WTC11 (cell line): ENCODE data around the gene GHR. TPM values are rescaled to one million over a fixed set of nuclear protein-coding genes. Genes with fewer than 3 reads are reported as not detected.

Experiments
- ATAC-seq: fragments of 200-7000 bp; cut with Tn5 transposase; 2 replicates; pipeline ENCODE4 v1.10.0; 2021; ENCODE audit warnings: mild to moderate bottlenecking, moderate library complexity
- CTCF ChIA-PET: fragments of 300-600 bp; sonication (Branson Sonifier 250); formaldehyde crosslinking; loops from one replicate; lab custom pipeline; 2021; ENCODE audit warnings: antibody characterized with exemption; lab: Charles Lee
- POLR2A ChIA-PET: fragments of 350-600 bp; sonication (Branson Sonifier 250); formaldehyde crosslinking; loops from one replicate; lab custom pipeline; 2021; ENCODE audit warnings: antibody characterized with exemption; lab: Charles Lee
- DNase-seq: peaks from one replicate; pipeline ENCODE4 v3.0.0; 2021; ENCODE audit warnings: low spot score
- H3K27ac Mint-ChIP-seq: 2 replicates; pipeline ENCODE4 v1.8.0; 2021; ENCODE audit warnings: mixed read lengths
- H3K27me3 Mint-ChIP-seq: 2 replicates; pipeline ENCODE4 v1.8.0; 2021; ENCODE audit warnings: low read depth, mild to moderate bottlenecking, moderate library complexity, mixed read lengths
- H3K36me3 Mint-ChIP-seq: 2 replicates; pipeline ENCODE4 v1.8.0; 2021; ENCODE audit warnings: mixed read lengths
- H3K4me1 Mint-ChIP-seq: 2 replicates; pipeline ENCODE4 v1.8.0; 2022; ENCODE audit warnings: mixed read lengths
- H3K4me3 Mint-ChIP-seq: 2 replicates; pipeline ENCODE4 v1.8.0; 2021; ENCODE audit warnings: mild to moderate bottlenecking, moderate library complexity, mixed read lengths
- H3K9me3 Mint-ChIP-seq: 2 replicates; pipeline ENCODE4 v1.8.0; 2021; ENCODE audit warnings: mixed read lengths
- AR ChIP-seq: fragments of 250-450 bp; sonication (Bioruptor Pico); IDR thresholded peaks from 2 replicates; pipeline ENCODE4 v1.9.0; 2021; ENCODE audit warnings: mild to moderate bottlenecking
- ATF6 ChIP-seq: sonication (generic); formaldehyde crosslinking; IDR thresholded peaks from 2 replicates; pipeline ENCODE4 v1.8.1; 2023; ENCODE audit warnings: mild to moderate bottlenecking, missing genetic modification reagents
- CTCF ChIP-seq: fragments of 200-600 bp; IDR thresholded peaks from 2 replicates; pipeline ENCODE4 v1.8.0; 2022; ENCODE audit warnings: antibody characterized with exemption
- E2F5 ChIP-seq: sonication (generic); formaldehyde crosslinking; IDR thresholded peaks from 2 replicates; pipeline ENCODE4 v1.8.1; 2022; ENCODE audit warnings: mild to moderate bottlenecking, moderate library complexity, missing genetic modification reagents
- ETV6 ChIP-seq: sonication (generic); formaldehyde crosslinking; IDR thresholded peaks from 2 replicates; pipeline ENCODE4 v1.8.1; 2022; ENCODE audit warnings: mild to moderate bottlenecking, missing genetic modification reagents
- GABPB1 ChIP-seq: sonication (generic); formaldehyde crosslinking; IDR thresholded peaks from 2 replicates; pipeline ENCODE4 v1.8.1; 2023; ENCODE audit warnings: mild to moderate bottlenecking, missing genetic modification reagents
- HMGA2 ChIP-seq: fragments of 250-450 bp; sonication (Bioruptor Pico); IDR thresholded peaks from 2 replicates; pipeline ENCODE4 v1.4.0; 2021; ENCODE audit warnings: mild to moderate bottlenecking, moderate library complexity
- IRF2 ChIP-seq: sonication (generic); formaldehyde crosslinking; IDR thresholded peaks from 2 replicates; pipeline ENCODE4 v1.8.0; 2022; ENCODE audit warnings: low read depth, missing genetic modification reagents, borderline replicate concordance
- JAZF1 ChIP-seq: fragments of 250-450 bp; sonication (Bioruptor Pico); IDR thresholded peaks from 2 replicates; pipeline ENCODE4 v1.9.0; 2021; ENCODE audit warnings: moderate library complexity, mild to moderate bottlenecking, inconsistent platforms
- KAT7 ChIP-seq: sonication (generic); formaldehyde crosslinking; IDR thresholded peaks from 2 replicates; pipeline ENCODE4 v1.8.1; 2023; ENCODE audit warnings: missing genetic modification reagents, mild to moderate bottlenecking, borderline replicate concordance
- MYBL2 ChIP-seq: sonication (generic); formaldehyde crosslinking; IDR thresholded peaks from 2 replicates; pipeline ENCODE4 v1.8.1; 2023; ENCODE audit warnings: mild to moderate bottlenecking, moderate library complexity, missing genetic modification reagents
- NFE2L1 ChIP-seq: sonication (generic); formaldehyde crosslinking; IDR thresholded peaks from 2 replicates; pipeline ENCODE4 v1.8.1; 2023; ENCODE audit warnings: missing genetic modification reagents
- NR2C2 ChIP-seq: sonication (generic); formaldehyde crosslinking; IDR thresholded peaks from 2 replicates; pipeline ENCODE4 v1.8.0; 2022; ENCODE audit warnings: mild to moderate bottlenecking, missing genetic modification reagents
- OVOL2 ChIP-seq: fragments of 250-450 bp; sonication (Bioruptor Pico); IDR thresholded peaks from 2 replicates; pipeline ENCODE4 v1.9.0; 2021; ENCODE audit warnings: mild to moderate bottlenecking, borderline replicate concordance
- PREB ChIP-seq: sonication (generic); formaldehyde crosslinking; IDR thresholded peaks from 2 replicates; pipeline ENCODE4 v1.8.1; 2022; ENCODE audit warnings: mild to moderate bottlenecking, missing genetic modification reagents, moderate library complexity, borderline replicate concordance
- RELA ChIP-seq: sonication (generic); formaldehyde crosslinking; IDR thresholded peaks from 2 replicates; pipeline ENCODE4 v1.8.1; 2022; ENCODE audit warnings: missing genetic modification reagents, mild to moderate bottlenecking, borderline replicate concordance
- SP1 ChIP-seq: sonication (generic); formaldehyde crosslinking; conservative IDR thresholded peaks from 2 replicates; pipeline ENCODE4 v1.8.1; 2022; ENCODE audit warnings: missing genetic modification reagents
- TCF7 ChIP-seq: sonication (generic); formaldehyde crosslinking; IDR thresholded peaks from 2 replicates; pipeline ENCODE4 v1.8.0; 2022; ENCODE audit warnings: mild to moderate bottlenecking, low read depth, missing genetic modification reagents, moderate library complexity
- ZBTB21 ChIP-seq: sonication (generic); formaldehyde crosslinking; IDR thresholded peaks from 2 replicates; pipeline ENCODE4 v1.8.1; 2023; ENCODE audit warnings: mild to moderate bottlenecking, missing genetic modification reagents, borderline replicate concordance
- ZNF121 ChIP-seq: sonication (generic); formaldehyde crosslinking; IDR thresholded peaks from 2 replicates; pipeline ENCODE4 v1.8.0; 2023; ENCODE audit warnings: missing genetic modification reagents
- ZSCAN18 ChIP-seq: fragments of 250-450 bp; sonication (Bioruptor Pico); IDR thresholded peaks from 2 replicates; pipeline ENCODE4 v2.1.2; 2022; ENCODE audit warnings: mild to moderate bottlenecking, moderate library complexity
- total RNA-seq: library from RNA; stranded (reverse); gene quantifications from 3 replicates; pipeline ENCODE4 v1.2.3, GENCODE V29; 2021

GHR gene
- total RNA-seq, 1 experiment from 2014 or later = 0.57 TPM

- TF ChIP-seq ZSCAN18 = no peak
Measured at GRCh38 chr5:42514754-42515153, 91.5 kb downstream of the GHR start (continued).

GRCh38 chr5:42515504-42515903, 92.3 kb downstream of the GHR start:
- TF ChIP-seq ZSCAN18 (no peak), ETV6 (CRISPR knock-in tag) (no peak), ZBTB21 (CRISPR knock-in tag) (no peak), MYBL2 (no peak), RELA (no peak), GABPB1 (CRISPR knock-in tag) (no peak), E2F5 (CRISPR knock-in tag) (no peak), KAT7 (CRISPR knock-in tag) (no peak), JAZF1 (CRISPR knock-in tag) (no peak), CTCF (no peak), NFE2L1 (CRISPR knock-in tag) (no peak), NR2C2 (CRISPR knock-in tag) (no peak), PREB (CRISPR knock-in tag) (no peak), OVOL2 (CRISPR knock-in tag) (no peak), SP1 (CRISPR knock-in tag) (no peak), ZNF121 (CRISPR knock-in tag) (no peak), TCF7 (CRISPR knock-in tag) (no peak)
- H3K9me3 Mint-ChIP-seq = no peaks in the 10 kb centered on the region
- no peaks in the 10 kb centered on the region for H3K27me3 Mint-ChIP-seq
- H3K4me1 Mint-ChIP-seq = peaks cover 9% of the 10 kb centered on the region
- no peak for ATAC-seq
- H3K27ac Mint-ChIP-seq = no peak overlapping the region
- POLR2A ChIA-PET = no interaction called here
- H3K36me3 Mint-ChIP-seq = no peaks in the 10 kb centered on the region
- CTCF ChIA-PET = interaction anchor here (0.6 to 3.1 kb wide), 12 partner anchors 14 to 478 kb away, joined by 3 to 30 read pairs (median 4); partner anchors contain the start of gene GHR
- DNase-seq = no peak
- no peak overlapping the region for H3K4me3 Mint-ChIP-seq

GRCh38 chr5:42516282-42517042, 93.2 kb downstream of the GHR start:
- DNase-seq (no peak), ATAC-seq (no peak)
- no peaks in the 10 kb centered on the region for H3K36me3 Mint-ChIP-seq
- no peak overlapping the region for H3K27ac Mint-ChIP-seq
- no peaks in the 10 kb centered on the region for H3K9me3 Mint-ChIP-seq
- peaks cover 9% of the 10 kb centered on the region for H3K4me1 Mint-ChIP-seq
- no peaks in the 10 kb centered on the region for H3K27me3 Mint-ChIP-seq
- POLR2A ChIA-PET = no interaction called here
- no peak overlapping the region for H3K4me3 Mint-ChIP-seq
- CTCF ChIA-PET = interaction anchor here (1.2 to 2.8 kb wide), 2 partner anchors 67 to 92 kb away, joined by 3 to 30 read pairs; no protein-coding TSS in a partner anchor
- TF ChIP-seq HMGA2 (CRISPR knock-in tag) (no peak), KAT7 (CRISPR knock-in tag) (no peak), IRF2 (no peak), ATF6 (CRISPR knock-in tag) (no peak), AR (CRISPR knock-in tag) (no peak)
